Left renal pelvis (tissue), 4 donors: ENCODE results near the gene GLRX3. TPM values are rescaled to one million over a fixed set of nuclear protein-coding genes. Genes with fewer than 3 reads are reported as not detected.

Source experiments
- DNase-seq, 4 donors: peaks; one replicate each; pipeline ENCODE4 v3.0.0-alpha.2; 2013; ENCODE audit warnings: low read depth in 4 of 4, low spot score in 3 of 4
- polyA plus RNA-seq, 4 donors: library from polyadenylated mRNA; unstranded; fragments of 120-200 nt; gene quantifications; one replicate each; pipeline ENCODE4 v1.2.1, GENCODE V29; 2013; ENCODE audit not compliant: insufficient read length in 4 of 4

Gene GLRX3
- polyA plus RNA-seq, 4 donors = 67.4 to 98.4 (median 87.7) TPM

- DNase-seq = no peak
Measured at GRCh38 chr10:130203626-130204025, 67.4 kb downstream of the GLRX3 start.

- no peak for DNase-seq
Measured at GRCh38 chr10:130206216-130206737, 70.1 kb downstream of the GLRX3 start.

GRCh38 chr10:130207205-130207604 is 71.0 kb downstream of the GLRX3 start:
- DNase-seq = no peak

- no peak for DNase-seq
Measured at GRCh38 chr10:130208807-130209206, 72.6 kb downstream of the GLRX3 start.

- DNase-seq = no peak
Measured at GRCh38 chr10:130212746-130213145, 76.6 kb downstream of the GLRX3 start.

GRCh38 chr10:130213286-130214080 is 77.3 kb downstream of the GLRX3 start:
- no peak for DNase-seq

- DNase-seq = no peak
Measured at GRCh38 chr10:130214431-130214830, 78.2 kb downstream of the GLRX3 start.

- DNase-seq = no peak
Measured at GRCh38 chr10:130215151-130215930, 79.2 kb downstream of the GLRX3 start.

- no peak for DNase-seq
Measured at GRCh38 chr10:130215931-130216231, 79.7 kb downstream of the GLRX3 start.

- no peak for DNase-seq
Measured at GRCh38 chr10:130218181-130218641, 82.0 kb downstream of the GLRX3 start.

- DNase-seq = no peak
Measured at GRCh38 chr10:130218936-130219335, 82.7 kb downstream of the GLRX3 start.

GRCh38 chr10:130220251-130221185 is 84.3 kb downstream of the GLRX3 start:
- no peak for DNase-seq

- DNase-seq = no peak
Measured at GRCh38 chr10:130221456-130222375, 85.5 kb downstream of the GLRX3 start.

GRCh38 chr10:130222381-130222780 is 86.2 kb downstream of the GLRX3 start:
- no peak for DNase-seq

GRCh38 chr10:130224228-130224627 is 88.0 kb downstream of the GLRX3 start:
- DNase-seq = no peak

- DNase-seq = no peak
Measured at GRCh38 chr10:130226012-130226411, 89.8 kb downstream of the GLRX3 start.

- no peak for DNase-seq
Measured at GRCh38 chr10:130227883-130228282, 91.7 kb downstream of the GLRX3 start.
